ENCODE data around the gene CDH4.

GRCh38 chr20:61900011-61900944, 648.2 kb downstream of the CDH4 start:
- TF ChIP-seq CTCF (IDR thresholded peaks at IDR 0.05) (no peak), EZH2phosphoT487 (IDR thresholded peaks at IDR 0.05) (no peak), EZH2 (IDR thresholded peaks at IDR 0.05) (no peak)

Measured in neural progenitor cell (in vitro differentiated cells).